Measurements from ENCODE around the gene CYP2S1. TPM values are rescaled to one million over a fixed set of nuclear protein-coding genes. Genes with fewer than 3 reads are reported as not detected.

CYP2S1 gene
- total RNA-seq, 1 donor from 2014 or later = 0.73 TPM

DNA sequence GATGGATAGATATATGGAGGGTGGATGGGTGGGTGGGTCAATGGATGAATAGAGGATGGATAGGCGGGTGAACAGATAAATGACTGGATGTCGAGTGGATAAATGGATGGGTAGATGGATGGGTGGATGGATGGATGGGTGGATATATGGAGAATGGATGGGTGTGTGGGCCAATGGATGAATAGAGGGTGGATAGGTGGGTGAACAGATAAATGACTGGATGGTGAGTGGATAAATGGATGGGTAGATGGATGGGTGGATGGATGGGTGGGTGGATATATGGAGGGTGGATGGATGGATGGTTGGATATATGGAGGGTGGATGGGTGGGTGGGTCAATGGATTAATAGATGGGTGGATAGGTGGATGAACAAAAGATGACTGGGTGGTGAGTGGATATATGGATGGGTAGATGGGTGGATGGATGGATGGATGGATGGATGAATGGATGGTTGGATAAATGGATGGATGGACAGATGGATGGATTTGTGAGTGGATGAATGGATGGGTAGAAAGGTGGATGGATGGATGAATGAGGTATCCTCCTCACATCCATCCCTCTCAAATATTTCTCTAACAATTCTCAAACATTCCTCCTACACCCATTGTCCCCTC, 47.0 kb downstream of the CYP2S1 start:
- ATAC-seq (no peak), DNase-seq (ENCODE audit: missing footprints) (no peak)
- intact Hi-C loops (cut with DNase I) = no loop called here

DNA sequence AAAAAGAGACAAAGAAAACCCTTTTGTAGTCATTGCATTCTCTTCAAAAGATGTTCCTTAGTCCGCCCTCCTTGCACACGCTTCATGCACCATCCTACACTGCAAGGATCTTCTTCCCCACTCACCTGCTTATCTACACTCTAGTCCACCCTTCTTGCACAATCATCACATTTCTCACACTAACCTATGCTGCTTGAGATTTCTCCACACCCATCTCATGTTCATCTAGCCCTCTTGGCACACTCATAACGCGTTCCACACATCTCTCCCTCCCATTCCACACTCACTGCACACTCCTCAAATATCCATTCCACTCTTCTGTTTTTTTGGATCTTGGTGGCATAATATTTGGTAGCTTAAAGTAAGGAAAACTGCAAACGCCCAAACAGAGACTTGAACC, 48.8 kb downstream of the CYP2S1 start:
- ATAC-seq (no peak), DNase-seq (ENCODE audit: missing footprints) (no peak)
- intact Hi-C loops (cut with DNase I) = no loop called here

DNA sequence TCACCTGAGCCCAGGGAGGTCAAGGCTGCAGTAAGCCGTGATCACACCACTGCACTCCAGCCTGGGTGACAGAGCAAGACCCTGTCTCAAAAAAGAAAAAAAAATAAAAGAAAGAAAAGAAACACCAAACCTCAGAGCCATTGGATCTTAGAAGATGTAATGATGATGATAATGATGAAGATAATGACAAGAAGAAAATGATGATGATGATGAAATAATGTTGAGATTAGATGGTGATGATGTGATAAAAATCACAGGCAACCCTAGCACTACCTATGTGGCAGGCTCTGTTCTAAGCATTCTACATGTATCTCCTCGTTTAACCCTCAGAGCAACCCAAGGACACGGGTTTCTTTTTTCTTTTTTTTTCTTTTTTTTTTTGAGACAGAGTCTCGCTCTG, 51.1 kb downstream of the CYP2S1 start:
- intact Hi-C loops (cut with DNase I) = no loop called here
- ATAC-seq = no peak
- DNase-seq (ENCODE audit: missing footprints) = no peak

DNA sequence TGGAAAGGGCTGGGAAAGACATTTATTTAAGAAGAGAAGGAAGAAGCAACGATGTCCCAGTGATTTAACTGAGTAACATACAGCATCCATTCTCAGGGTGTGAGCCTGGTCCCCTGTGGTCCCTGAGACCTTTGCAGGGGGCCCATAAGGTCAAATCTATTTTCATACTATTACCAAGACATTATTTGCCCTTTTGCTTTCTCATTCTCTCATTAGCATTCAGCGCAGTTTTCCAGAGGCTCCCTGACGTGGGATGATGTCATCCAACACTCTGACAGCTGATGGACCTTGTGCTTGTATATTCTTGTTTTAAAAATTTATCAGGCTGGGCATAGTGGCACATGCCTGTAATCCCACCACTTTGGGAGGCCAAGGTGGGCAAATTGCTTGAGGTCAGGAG, 52.8 kb downstream of the CYP2S1 start:
- ATAC-seq = no peak
- intact Hi-C loops (cut with DNase I) = no loop called here
- no peak for DNase-seq (ENCODE audit: missing footprints)

DNA sequence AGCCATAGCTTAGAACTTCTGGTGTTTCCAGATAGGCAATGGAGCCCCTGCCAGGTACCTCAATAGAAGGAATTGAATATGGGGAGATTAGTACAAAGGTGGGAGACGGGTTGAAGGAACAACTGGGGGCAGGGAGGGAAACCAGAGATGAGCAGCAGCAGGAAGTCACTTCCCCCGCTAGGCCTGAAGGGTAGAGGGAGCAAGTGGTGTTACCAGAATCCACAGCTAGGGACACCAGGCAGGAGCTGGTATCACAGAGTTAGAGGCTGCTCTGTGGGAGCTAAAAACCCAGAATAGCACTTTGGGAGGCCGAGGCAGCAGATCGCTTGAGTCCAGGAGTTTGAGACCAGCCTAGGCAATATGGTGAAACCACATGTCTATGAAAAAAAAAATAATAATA, 55.9 kb downstream of the CYP2S1 start:
- DNase-seq (ENCODE audit: missing footprints) (no peak), ATAC-seq (no peak)
- intact Hi-C loops (cut with DNase I) = no loop called here

DNA sequence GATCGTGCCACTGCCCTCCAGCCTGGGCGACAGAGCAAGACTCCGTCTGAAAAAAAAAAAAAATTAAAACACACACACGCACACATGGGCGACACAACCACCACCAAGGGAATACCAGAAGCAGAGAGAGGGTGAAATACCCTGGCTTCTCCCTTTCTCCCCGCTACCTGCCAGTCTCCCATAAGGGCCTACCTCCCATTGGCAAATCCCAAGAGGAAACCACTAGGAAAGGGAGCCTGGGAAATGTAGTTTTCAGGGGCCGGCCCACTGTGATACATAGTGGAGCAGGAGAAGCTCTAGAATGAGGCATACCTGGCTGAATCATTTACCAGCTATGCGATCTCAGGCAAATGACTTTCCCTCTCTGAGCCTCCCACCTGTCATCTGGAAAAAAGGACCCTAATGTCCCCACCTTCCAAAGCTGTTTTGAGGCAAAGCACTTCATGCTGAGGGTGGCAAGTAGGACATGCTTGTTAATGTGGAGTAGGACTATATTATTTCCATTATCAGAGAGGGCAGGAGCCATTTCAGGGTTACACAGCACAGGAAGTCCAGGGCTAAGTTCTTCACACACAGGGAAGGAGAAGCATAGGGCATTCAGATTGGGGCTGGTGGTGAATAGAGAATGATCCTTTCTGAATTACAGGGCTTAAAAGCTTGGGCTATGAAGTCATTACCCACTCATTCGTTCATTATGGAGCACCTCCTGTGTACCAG, 56.8 kb downstream of the CYP2S1 start:
- intact Hi-C loops (cut with DNase I) = no loop called here
- ATAC-seq (no peak), DNase-seq (ENCODE audit: missing footprints) (no peak)

DNA sequence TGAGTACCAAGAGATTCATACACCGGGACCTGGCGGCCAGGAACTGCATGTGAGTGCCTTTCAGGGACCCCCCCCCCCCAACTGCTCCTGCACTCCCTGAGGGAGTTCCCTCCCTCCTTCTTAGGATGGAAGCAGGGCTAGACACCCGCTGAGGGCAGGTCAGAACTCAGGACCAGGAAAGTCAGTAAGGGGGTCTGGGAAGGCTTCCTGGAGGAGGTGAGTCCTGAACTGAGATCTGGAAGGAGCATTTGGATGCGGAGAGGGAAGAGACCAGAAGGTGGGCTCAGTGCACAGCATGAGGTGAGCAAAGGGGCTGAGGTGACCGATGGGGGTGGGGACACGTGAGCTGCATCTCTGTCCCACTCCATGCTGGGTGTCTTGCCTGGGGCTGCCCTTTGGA, 60.6 kb downstream of the CYP2S1 start:
- no peak for DNase-seq (ENCODE audit: missing footprints)
- ATAC-seq = no peak
- intact Hi-C loops (cut with DNase I) = no loop called here

DNA sequence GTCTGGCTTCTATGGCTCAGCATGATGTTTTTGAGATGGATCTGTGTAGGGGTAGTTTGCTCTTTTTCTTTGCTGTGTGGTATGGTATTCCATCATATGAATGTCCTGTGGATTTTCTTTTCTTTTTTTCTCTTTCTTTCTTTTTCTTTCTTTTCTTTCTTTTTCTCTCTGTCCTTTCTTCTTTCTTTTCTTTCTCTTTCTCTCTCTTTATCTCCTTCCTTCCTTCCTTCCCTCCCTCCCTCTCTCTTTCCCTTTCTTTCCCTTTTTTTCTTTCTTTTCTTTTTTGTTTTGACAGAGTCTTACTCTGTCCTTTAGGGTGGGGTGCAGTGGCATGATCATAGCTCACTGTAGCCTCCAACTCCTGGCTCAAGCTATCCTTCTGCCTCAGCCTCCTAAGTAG, 62.2 kb downstream of the CYP2S1 start:
- DNase-seq (ENCODE audit: missing footprints) (no peak), ATAC-seq (no peak)
- intact Hi-C loops (cut with DNase I) = no loop called here

Other genes starting within 250 kb of the CYP2S1 start
- gene CYP2B6, start 201.9 kb upstream of the CYP2S1 start, total RNA-seq = not detected
- gene CYP2A13, start 104.8 kb upstream of the CYP2S1 start, total RNA-seq = not detected
- not detected for gene CYP2F1, start 78.8 kb upstream of the CYP2S1 start, total RNA-seq
- 19.8 TPM for gene AXL, start 26.0 kb downstream of the CYP2S1 start, total RNA-seq
- 110 TPM for gene HNRNPUL1, start 71.2 kb downstream of the CYP2S1 start, total RNA-seq
- 14.6 TPM for gene CCDC97, start 117.0 kb downstream of the CYP2S1 start, total RNA-seq
- 15.0 TPM for gene TGFB1, start 160.7 kb downstream of the CYP2S1 start, total RNA-seq
- gene B9D2, start 170.9 kb downstream of the CYP2S1 start, total RNA-seq = 3.2 TPM
- gene TMEM91, start 183.3 kb downstream of the CYP2S1 start, total RNA-seq = 3.8 TPM
- gene EXOSC5, start 204.1 kb downstream of the CYP2S1 start, total RNA-seq = 17.1 TPM
- gene BCKDHA, start 204.6 kb downstream of the CYP2S1 start, total RNA-seq = 44.9 TPM
- 8.3 TPM for gene B3GNT8, start 234.2 kb downstream of the CYP2S1 start, total RNA-seq
- gene DMAC2, start 246.7 kb downstream of the CYP2S1 start, total RNA-seq = 108 TPM
- not detected for gene ERICH4, start 249.9 kb downstream of the CYP2S1 start, total RNA-seq

Data from Right ventricle myocardium inferior (tissue), 1 donor.